Natural killer cell (primary cell): Measurements from ENCODE around the gene KANTR. TPM values are rescaled to one million over a fixed set of nuclear protein-coding genes. Genes with fewer than 3 reads are reported as not detected.
A peak's percentile ranks its signal among the peaks of the same experiment; 100 is the strongest.

Experiments
- ATAC-seq, 3 donors: fragments of 150-1000 bp in 2 of 3; fragments of 200-7000 bp in 1 of 3; cut with Tn5 transposase; 1 replicate in 1 of 3; 2 replicates in 2 of 3; pipeline ENCODE4 v1.10.0; 2021; ENCODE audit warnings: mild to moderate bottlenecking in 2 of 3, moderate library complexity in 2 of 3
- DNase-seq, 2 donors: peaks; one replicate each; pipeline versions ENCODE4 v3.0.0 to v3.0.0-alpha.2; 2013 to 2021; ENCODE audit warnings: mixed read lengths in 1 of 2
- H3K27ac ChIP-seq: one replicate; pipeline ENCODE4 v1.5.1; 2013; ENCODE audit warnings: mild to moderate bottlenecking, low read length
- H3K27me3 ChIP-seq: one replicate; pipeline ENCODE4 v1.6.1; 2013; ENCODE audit warnings: low read length; ENCODE audit not compliant: control insufficient read depth, insufficient read depth
- H3K36me3 ChIP-seq: one replicate; pipeline ENCODE4 v1.6.1; 2013; ENCODE audit warnings: low read length; ENCODE audit not compliant: control insufficient read depth, insufficient read depth
- H3K4me1 ChIP-seq: one replicate; pipeline ENCODE4 v1.6.1; 2013; ENCODE audit warnings: low read length; ENCODE audit not compliant: control insufficient read depth, insufficient read depth
- H3K4me3 ChIP-seq: one replicate; pipeline ENCODE4 v1.5.1; 2013; ENCODE audit warnings: low read length
- H3K9me3 ChIP-seq: one replicate; pipeline ENCODE4 v1.6.1; 2013; ENCODE audit warnings: low read length; ENCODE audit not compliant: control insufficient read depth, insufficient read depth
- H3K27ac Mint-ChIP-seq, 2 donors: one replicate each; pipeline ENCODE4 v1.8.0; 2022; ENCODE audit warnings: mild to moderate bottlenecking in 2 of 2, mixed read lengths in 2 of 2, moderate library complexity in 1 of 2
- H3K27me3 Mint-ChIP-seq, 2 donors: one replicate each; pipeline ENCODE4 v1.8.0; 2022; ENCODE audit warnings: low read depth in 2 of 2, mixed read lengths in 2 of 2
- H3K36me3 Mint-ChIP-seq: one replicate; pipeline ENCODE4 v1.8.0; 2022; ENCODE audit warnings: mixed read lengths
- H3K4me1 Mint-ChIP-seq, 2 donors: one replicate each; pipeline ENCODE4 v1.8.0; 2022; ENCODE audit warnings: mixed read lengths in 2 of 2
- H3K4me3 Mint-ChIP-seq: one replicate; pipeline ENCODE4 v1.8.0; 2022; ENCODE audit warnings: mild to moderate bottlenecking, moderate library complexity, mixed read lengths
- H3K9me3 Mint-ChIP-seq, 2 donors: one replicate each; pipeline ENCODE4 v1.8.0; 2022; ENCODE audit warnings: mixed read lengths in 2 of 2
- WGBS: methylation state at CpG from one replicate; pipeline ENCODE4 v1.1.7; 2013; ENCODE audit warnings: missing lambda C conversion rate; ENCODE audit not compliant: insufficient coverage; 5-methylcytosine and 5-hydroxymethylcytosine counted together
- intact Hi-C: fragments of 100-400 bp; cut with micrococcal nuclease; formaldehyde crosslinking; loops from one replicate; pipeline ENCODE4 v1.14.2; 2022
- total RNA-seq, 4 donors: library from RNA; stranded (reverse); fragments of 120-200 nt in 1 of 4; gene quantifications; one replicate each; pipeline versions ENCODE4 v1.2.3 to v1.2.4, GENCODE V29; 2013 to 2022
- TF ChIP-seq, protein P1 (sequence below): fragments of 200-600 bp; IDR thresholded peaks from one replicate; pipeline ENCODE4 v1.8.0; 2022; ENCODE audit warnings: antibody characterized with exemption

Gene KANTR
- total RNA-seq, 3 donors from 2014 or later (not counting 1 experiment from before 2014, with no cell fraction given), result 15.1 to 18.1 (median 17.1) TPM

DNA sequence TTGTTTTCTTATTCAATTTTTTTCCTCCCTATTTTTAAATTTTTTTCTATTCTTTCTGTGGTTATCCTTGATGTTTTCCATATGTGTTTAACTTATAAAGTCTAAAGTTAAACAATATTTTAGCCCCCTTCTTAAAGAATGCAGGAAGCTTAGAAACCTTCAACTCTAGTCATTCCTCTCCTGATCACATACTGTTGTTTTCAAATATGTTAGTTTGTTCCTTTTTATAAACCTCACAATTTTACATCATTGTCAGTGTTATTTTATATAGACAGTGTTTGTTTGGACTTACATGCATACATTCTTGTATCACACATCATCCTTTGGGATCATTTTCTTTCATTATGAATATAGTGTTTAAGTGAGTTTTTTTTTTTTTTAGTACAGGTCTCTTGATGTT, 31.6 kb downstream of the KANTR start:
- ATAC-seq, result no peak
- intact Hi-C loops, result no loop called here
- peaks cover 0 to 2% of the 10 kb centered on the region in 2 donors for H3K9me3 Mint-ChIP-seq
- H3K9me3 ChIP-seq, result no peaks in the 10 kb centered on the region
- peak overlapping the region in 1 of 2 donors; percentile 47 for H3K27ac Mint-ChIP-seq
- no peak overlapping the region for H3K4me3 ChIP-seq
- TF ChIP-seq, protein P1, sequence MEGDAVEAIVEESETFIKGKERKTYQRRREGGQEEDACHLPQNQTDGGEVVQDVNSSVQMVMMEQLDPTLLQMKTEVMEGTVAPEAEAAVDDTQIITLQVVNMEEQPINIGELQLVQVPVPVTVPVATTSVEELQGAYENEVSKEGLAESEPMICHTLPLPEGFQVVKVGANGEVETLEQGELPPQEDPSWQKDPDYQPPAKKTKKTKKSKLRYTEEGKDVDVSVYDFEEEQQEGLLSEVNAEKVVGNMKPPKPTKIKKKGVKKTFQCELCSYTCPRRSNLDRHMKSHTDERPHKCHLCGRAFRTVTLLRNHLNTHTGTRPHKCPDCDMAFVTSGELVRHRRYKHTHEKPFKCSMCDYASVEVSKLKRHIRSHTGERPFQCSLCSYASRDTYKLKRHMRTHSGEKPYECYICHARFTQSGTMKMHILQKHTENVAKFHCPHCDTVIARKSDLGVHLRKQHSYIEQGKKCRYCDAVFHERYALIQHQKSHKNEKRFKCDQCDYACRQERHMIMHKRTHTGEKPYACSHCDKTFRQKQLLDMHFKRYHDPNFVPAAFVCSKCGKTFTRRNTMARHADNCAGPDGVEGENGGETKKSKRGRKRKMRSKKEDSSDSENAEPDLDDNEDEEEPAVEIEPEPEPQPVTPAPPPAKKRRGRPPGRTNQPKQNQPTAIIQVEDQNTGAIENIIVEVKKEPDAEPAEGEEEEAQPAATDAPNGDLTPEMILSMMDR, result no peak
- H3K4me1 ChIP-seq, result no peaks in the 10 kb centered on the region
- no peak overlapping the region for H3K4me3 Mint-ChIP-seq
- H3K27me3 ChIP-seq, result no peaks in the 10 kb centered on the region
- H3K36me3 ChIP-seq, result no peaks in the 10 kb centered on the region
- no peak for DNase-seq
- H3K4me1 Mint-ChIP-seq, result peaks cover 17 to 20% of the 10 kb centered on the region in 2 donors
- no peak overlapping the region for H3K27ac ChIP-seq
- no peaks in the 10 kb centered on the region for H3K36me3 Mint-ChIP-seq
- H3K27me3 Mint-ChIP-seq, result no peaks in the 10 kb centered on the region

DNA sequence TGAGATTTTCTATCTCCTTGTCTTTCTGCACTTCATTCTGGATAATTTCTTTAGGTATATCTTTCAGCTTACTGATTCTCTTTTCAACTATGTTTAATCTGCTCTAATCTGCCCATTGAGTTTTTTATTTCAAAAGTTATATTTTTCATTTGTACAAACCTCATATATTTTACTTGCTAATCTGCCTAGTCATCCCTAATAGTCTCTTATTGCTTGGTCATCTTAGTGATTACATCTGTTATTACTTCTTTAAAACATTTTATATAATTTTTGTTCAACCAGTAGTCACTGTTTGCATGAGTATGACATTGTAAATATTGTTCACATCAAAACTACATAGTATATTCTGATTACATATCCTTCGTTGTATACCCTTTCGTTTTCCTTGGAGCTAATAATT, 32.4 kb downstream of the KANTR start:
- Mint-ChIP-seq H3K4me3 (no peak overlapping the region), H3K27ac (no peak overlapping the region)

DNA sequence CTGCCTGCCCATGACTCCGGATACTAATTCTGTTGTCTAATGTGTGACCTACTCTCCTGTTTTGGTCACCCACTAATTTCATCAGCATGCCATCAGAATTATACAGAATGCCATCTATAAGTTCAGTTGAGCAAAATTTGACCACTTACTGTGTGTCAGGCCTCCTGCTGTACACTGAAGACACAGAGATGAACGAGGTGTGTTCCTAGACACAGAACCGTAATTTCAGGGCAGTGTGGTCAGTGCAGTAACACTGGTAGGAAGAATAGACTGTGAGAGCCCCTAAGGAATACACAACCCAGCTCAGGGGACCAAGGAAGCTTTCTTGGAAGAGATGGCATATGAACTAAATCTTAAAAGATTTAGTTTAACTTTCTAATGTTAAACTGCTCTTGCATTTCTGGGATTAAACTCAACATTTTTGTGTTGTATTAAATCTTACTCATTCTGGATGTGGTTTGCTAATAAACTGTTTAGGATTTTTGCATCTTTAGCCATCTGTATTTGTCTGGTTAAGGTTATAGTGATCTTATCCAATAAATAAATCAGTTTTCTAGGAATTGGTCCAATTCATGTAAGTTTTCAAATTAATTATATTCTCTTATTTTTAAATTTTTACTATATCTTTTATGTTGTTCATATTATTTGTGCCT, 34.3 kb downstream of the KANTR start:
- no peaks in the 10 kb centered on the region for H3K27me3 ChIP-seq
- H3K9me3 Mint-ChIP-seq, result peaks cover 0 to 2% of the 10 kb centered on the region in 2 donors
- WGBS, result 96% methylated on average over 3 of the region's 3 CpGs
- H3K9me3 ChIP-seq, result no peaks in the 10 kb centered on the region
- H3K4me1 Mint-ChIP-seq, result peaks cover 17 to 20% of the 10 kb centered on the region in 2 donors
- H3K36me3 ChIP-seq, result no peaks in the 10 kb centered on the region
- no peak overlapping the region for H3K4me3 ChIP-seq
- H3K27ac Mint-ChIP-seq, result no peak overlapping the region
- ATAC-seq, result no peak
- no peak overlapping the region for H3K27ac ChIP-seq
- intact Hi-C loops, result no loop called here
- no peak for DNase-seq
- no peaks in the 10 kb centered on the region for H3K36me3 Mint-ChIP-seq
- no peak overlapping the region for H3K4me3 Mint-ChIP-seq
- TF ChIP-seq, protein P1, result no peak
- no peaks in the 10 kb centered on the region for H3K27me3 Mint-ChIP-seq
- no peaks in the 10 kb centered on the region for H3K4me1 ChIP-seq

More for the DNA sequence above, 32.4 kb downstream of the KANTR start:
- Histone ChIP-seq H3K4me1 (no peaks in the 10 kb centered on the region), H3K36me3 (no peaks in the 10 kb centered on the region), H3K9me3 (no peaks in the 10 kb centered on the region), H3K4me3 (no peak overlapping the region), H3K27me3 (no peaks in the 10 kb centered on the region), H3K27ac (no peak overlapping the region)
- ATAC-seq (no peak), DNase-seq (no peak)
- H3K36me3 Mint-ChIP-seq, result no peaks in the 10 kb centered on the region
- intact Hi-C loops, result no loop called here
- TF ChIP-seq, protein P1, result no peak
- peaks cover 17 to 20% of the 10 kb centered on the region in 2 donors for H3K4me1 Mint-ChIP-seq
- no peaks in the 10 kb centered on the region for H3K27me3 Mint-ChIP-seq
- peaks cover 0 to 2% of the 10 kb centered on the region in 2 donors for H3K9me3 Mint-ChIP-seq
- no CpG with 5 or more reads among the region's 2 CpGs for WGBS

DNA sequence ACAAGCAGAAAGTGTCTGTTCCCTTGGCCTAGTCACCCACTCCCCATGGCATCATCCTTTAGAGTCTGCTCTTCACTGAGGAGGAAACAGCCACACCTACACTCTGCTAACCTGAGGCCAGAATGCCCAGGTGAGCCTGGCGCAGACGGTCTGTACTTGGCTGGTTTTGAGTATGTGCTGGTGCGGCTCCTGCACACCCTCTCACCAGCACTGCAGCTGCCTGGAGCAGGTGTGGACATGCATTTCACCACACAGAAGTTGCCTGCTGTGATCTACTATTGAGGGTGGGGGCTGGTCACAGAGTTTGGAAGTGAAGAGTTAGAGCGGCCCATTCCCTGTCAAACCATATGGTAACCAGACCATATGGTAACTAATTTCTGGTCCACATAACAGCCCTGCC, 39.5 kb downstream of the KANTR start:
- H3K27ac Mint-ChIP-seq, result no peak overlapping the region
- DNase-seq, result no peak

More for the DNA sequence above, 39.5 kb downstream of the KANTR start:
- H3K27ac ChIP-seq, result no peak overlapping the region
- intact Hi-C loops, result no loop called here
- TF ChIP-seq, protein P1, result no peak
- Mint-ChIP-seq H3K4me3 (no peak overlapping the region), H3K27me3 (no peaks in the 10 kb centered on the region), H3K9me3 (no peaks in the 10 kb centered on the region), H3K36me3 (no peaks in the 10 kb centered on the region), H3K4me1 (no peaks in the 10 kb centered on the region)
- no peaks in the 10 kb centered on the region for H3K4me1 ChIP-seq
- no peaks in the 10 kb centered on the region for H3K27me3 ChIP-seq
- 95% methylated on average over 3 of the region's 4 CpGs for WGBS
- no peak for ATAC-seq
- no peak overlapping the region for H3K4me3 ChIP-seq
- H3K36me3 ChIP-seq, result no peaks in the 10 kb centered on the region
- H3K9me3 ChIP-seq, result no peaks in the 10 kb centered on the region
